ENCODE data around the gene DENR.
"Not testable (repeated sequence)": the region's sequence is repeated elsewhere in the genome, so short reads cannot be mapped to it uniquely, and the experiment has no call there.

DENR gene

DNA sequence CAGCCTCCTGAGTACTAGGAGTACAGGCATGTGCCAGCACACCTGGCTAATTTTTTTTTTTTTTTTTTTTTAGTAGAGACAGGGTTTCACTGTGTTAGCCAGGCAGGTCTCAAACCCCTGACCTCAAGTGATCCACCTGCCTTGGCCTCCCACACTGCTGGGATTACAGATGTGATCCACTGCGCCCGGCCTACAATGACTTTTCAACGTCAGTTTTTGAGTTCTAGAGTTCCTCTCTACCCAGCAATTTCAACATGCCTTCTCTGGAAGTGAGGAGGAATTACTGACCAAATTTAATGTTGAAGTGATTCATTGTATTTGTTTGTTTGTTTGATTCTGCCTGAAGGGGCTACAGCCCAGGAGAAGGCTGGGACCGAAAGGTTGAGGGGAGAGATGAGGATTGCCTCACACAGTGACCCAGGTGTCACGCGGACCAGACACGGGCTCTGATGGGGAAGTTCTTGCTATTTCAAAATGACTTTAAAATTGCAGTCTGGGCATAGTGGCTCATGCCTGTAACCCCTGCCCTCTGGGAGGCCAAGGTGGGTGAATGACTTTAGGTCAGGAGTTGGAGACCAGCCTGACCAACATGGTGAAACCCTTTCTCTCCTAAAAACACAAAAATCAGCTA is 8.6 kb upstream of the DENR start:
- no peak for DNase-seq

- DNase-seq, result no peak
Measured at GRCh38 chr12:122747224-122748135, 5.1 kb upstream of the DENR start.

GRCh38 chr12:122749569-122750332 is 2.9 kb upstream of the DENR start:
- DNase-seq, result no peak

GRCh38 chr12:122750781-122751515 is 1.7 kb upstream of the DENR start:
- DNase-seq, result not testable (repeated sequence)

DNA sequence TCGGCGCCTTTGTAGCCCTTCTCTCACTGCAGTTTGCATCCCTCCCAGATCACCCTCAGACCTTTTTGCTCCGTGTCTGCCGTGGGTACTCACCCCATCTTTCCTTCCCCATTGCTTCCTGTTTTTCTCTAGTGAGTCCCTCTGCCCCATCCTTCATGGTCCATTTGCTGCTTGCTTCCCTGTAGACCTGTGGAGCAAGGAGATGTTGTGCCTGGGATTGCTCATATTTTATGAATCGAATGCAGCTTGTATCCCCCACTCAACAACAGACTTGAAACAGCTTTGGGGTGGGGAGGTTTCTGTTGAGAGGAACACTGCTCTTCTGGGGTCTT is 661 bp downstream of the DENR start:
- DNase-seq, result no peak

GRCh38 chr12:122754790-122755189 is 2.2 kb downstream of the DENR start:
- no peak for DNase-seq

GRCh38 chr12:122757568-122757967 is 4.9 kb downstream of the DENR start:
- no peak for DNase-seq

- no peak for DNase-seq
Measured at GRCh38 chr12:122785503-122785902, 32.9 kb downstream of the DENR start.

DNA sequence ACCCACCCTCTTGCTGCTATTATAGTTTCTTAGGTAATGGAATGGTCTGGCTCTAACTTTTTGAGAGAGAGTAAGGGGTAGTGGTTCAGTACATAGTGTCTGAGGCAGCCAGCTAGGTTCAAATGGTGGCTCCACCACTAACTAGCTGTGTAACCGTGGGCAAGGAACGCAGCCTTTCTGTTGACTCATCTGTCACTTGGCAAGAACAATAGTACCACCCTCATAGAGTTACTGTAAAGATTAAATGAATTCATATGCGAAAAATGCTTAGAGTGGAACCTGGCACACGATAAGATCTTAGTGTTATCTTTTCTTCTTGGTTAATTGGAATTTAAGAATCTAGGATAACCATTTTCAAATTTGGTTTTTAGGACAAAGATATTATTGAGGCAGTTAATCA is 35.8 kb downstream of the DENR start:
- DNase-seq, result no peak

DNA sequence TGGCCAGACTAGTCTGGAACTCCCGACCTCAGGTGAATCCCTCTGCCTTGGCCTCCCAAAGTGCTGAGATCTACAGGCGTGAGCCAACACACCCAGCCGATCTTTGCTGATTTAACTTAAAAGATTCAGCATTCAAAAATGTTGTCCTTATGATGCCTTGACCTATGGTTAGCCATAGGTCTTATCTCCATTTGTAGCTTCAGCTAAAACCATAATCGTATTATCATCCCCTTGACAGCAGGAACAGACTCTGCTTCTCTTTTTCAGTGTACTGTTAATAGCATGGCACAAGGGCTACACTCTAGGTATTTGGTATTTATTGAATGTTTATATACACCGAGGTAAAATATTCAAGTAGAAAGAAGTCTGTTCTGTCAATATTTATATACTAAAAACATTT is 37.0 kb downstream of the DENR start:
- no peak for DNase-seq

DNA sequence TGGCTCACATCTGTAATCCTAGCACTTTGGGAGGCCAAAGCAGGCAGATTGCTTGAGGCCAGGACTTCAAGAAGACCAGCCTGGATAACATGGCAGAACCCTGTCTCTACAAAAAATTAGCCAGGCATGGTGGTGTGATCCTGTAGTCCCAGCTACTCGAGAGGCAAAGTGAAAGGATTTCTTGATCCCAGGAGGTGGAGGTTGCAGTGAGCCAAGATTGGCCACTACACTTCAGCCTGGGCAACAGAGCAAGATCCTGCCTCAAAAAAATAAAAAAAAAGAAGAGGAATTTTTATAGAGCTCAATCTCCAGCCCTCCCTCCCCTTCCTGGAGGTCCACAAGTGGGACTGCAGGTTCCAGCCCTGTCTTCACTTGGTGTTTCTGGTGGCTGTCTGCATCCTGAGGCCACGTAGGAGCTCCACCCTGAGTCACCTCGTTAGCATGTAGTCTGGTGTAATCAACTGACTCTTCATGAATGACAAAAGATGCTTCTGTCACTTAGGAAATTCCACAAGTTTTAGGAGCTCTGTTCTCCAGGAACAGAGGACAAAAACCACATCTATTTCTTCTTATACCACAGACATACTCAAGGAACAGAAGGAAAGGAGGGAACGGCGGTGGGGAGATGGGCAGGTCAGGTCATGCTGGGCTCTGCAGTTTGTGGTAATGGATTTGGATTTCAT is 37.9 kb downstream of the DENR start:
- no peak for DNase-seq

DNA sequence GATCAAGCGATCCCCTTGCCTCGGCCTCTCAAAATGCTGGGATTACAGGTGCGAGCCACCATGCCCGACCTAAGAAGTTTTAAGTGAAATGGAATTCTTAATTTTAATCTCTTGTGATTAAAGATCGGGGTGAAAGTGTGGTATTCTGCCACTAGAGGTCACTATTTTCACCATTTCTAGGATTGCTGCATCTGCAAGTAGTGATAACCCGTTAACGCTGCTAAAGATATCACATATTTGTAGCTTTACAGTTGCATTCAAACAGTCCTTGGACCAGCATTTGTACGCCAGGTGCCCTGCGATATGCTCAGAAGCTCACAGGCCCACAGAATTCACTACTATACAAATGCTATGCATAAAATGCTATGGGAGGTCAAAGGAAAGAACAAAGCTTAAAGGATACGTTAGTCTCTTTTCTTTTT is 41.1 kb downstream of the DENR start:
- no peak for DNase-seq

DNA sequence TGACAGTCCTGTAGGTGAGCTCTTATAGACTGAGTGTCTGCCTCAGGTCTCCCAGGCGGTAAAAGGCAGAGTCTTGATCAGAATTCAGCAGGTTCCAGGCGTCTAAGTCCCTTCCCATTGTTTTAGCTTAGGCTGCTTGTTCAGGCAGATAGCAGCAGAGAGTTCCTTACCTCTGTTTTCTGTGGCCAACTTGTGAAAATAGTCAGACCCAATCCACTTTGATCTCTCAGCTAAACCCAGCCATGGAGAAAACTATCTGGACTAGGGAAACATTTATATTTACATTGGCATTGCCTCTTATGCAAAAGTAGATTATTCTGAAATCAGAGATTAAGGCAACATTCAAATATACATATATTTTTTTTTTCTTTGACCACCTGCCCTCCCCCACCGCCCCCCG is 43.2 kb downstream of the DENR start:
- DNase-seq, result no peak

DNA sequence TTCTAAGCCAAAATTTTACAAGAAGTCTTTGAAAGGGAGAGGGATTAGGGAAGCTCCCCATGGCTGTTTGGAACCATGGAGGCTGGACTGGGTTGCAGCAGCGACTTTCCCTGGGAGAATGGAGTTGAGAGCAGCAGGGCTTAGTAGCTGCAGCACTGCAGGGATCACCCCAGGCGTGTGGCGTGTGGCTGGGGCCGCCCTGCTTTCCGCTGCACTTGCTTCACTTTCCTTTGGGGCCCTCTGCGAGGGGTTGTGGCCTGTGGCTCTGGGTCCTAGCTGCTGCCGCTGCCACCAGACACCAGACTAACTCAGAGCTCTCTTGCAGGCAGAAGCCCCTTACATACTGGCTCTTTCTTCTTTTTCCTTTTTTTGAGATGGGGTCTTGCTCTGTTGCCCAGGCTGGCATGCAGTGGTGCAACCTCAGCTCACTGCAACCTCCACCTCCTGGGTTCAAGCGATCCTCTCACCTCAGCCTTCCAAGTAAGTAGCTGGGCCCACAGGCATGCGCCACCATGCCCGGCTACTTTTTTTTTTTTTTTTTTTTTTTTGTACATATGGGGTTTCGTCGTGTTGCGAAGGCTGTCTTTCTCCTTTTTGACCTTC is 47.1 kb downstream of the DENR start:
- DNase-seq, result no peak

DNA sequence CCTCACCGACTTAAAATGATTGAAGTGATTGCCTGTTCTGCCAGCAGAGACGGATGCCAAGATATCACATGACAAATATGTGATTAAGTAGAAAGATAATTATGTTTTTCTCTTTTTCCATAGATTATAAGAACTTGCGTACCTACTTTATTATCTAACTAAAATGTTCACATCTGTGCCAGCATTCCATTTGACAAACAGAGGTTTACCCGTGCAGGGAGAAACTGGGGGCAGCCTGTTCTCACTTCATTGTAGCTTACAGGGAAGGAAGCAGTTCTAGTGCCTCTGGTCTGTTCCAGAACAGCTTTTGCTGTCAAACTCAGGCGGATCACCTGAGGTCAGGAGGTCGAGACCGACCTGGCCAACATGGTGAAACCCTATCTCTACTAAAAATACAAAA is 51.3 kb downstream of the DENR start:
- DNase-seq, result no peak

GRCh38 chr12:122804957-122805356 is 52.3 kb downstream of the DENR start:
- DNase-seq, result not testable (repeated sequence)

DNA sequence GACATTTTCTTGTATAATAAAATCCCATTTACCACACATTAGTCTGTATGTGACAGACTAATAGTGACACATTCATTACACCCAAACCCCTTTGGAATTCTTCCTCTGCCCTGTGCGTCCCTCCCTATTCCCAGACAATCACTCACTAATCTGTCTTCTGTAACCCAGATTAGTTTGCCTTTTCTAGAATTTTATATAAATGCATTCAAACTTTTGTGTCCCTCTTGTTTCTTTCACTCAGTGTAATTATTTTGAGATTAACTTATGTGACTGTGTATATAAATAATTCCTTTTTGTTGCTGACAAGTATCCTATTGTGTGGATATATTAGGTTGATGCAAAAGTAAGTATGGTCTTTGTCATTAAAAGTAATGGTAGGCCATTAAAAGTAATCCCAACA is 55.0 kb downstream of the DENR start:
- no peak for DNase-seq

DNA sequence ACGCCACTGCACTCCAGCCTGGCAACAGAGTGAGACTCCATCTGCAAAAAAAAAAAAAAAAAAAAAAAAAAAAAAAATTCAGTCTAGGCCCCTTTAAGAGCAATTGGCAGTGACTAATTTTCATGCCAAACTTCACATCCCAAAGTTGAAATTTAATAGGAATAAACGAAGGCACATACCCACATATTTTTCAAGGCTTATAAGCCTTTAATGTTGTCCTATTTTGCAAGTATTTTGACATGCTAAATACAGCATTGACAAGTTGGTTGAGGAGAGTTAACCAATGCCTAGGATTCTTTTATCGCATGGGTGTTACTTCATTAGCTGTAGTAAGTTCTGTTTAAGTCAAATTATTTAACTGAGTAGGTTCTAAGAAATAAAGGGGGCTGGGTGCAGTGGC is 59.2 kb downstream of the DENR start:
- DNase-seq, result no peak

- DNase-seq, result no peak
Measured at GRCh38 chr12:122813310-122813713, 60.7 kb downstream of the DENR start.

GRCh38 chr12:122819209-122819785 is 66.7 kb downstream of the DENR start:
- DNase-seq, result no peak

DNA sequence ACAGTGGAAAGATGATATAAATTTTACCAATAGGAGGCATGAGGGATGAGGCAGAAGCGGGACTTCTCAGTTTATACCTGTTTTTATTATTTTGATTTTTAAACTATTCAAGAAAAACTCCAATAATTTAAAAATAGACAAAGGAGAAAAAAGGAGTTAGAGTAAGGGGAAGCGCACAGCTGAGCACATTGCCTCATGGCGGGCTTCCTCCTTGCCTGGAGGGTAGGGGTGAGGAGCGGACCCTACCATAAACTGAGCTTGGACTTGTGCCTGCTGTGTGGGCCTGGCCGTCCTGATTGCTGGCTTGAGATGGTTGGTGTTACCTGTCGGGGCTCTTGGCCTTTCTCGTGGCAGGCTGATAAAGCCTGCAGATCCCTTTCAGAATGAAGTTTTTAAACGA is 67.5 kb downstream of the DENR start:
- no peak for DNase-seq

All from activated CD4-positive, alpha-beta T cell treated with anti-CD3 and anti-CD28 coated beads for 1 hour (primary cell).